Fibroblast of mammary gland (primary cell): ENCODE measurements around the gene EVX1.

Experiments used
- DNase-seq: peaks from one replicate; pipeline ENCODE4 v3.0.0-alpha.2; 2010; ENCODE audit warnings: low read depth
- H3K4me3 ChIP-seq: 2 replicates; pipeline ENCODE4 v1.5.1; 2011; ENCODE audit warnings: low read depth, mild to moderate bottlenecking, low read length, moderate library complexity; ENCODE audit not compliant: control insufficient read depth
- CTCF ChIP-seq: conservative IDR thresholded peaks from 2 replicates; pipeline ENCODE4 v1.5.1; 2011; ENCODE audit warnings: low read depth, low read length, inconsistent platforms; ENCODE audit not compliant: control insufficient read depth, insufficient read depth

The EVX1 gene

GRCh38 chr7:27237735-27238334 lies 4.8 kb upstream of the EVX1 start:
- no peak for TF ChIP-seq CTCF
- peak; percentile 65 for DNase-seq
- no peak overlapping the region for H3K4me3 ChIP-seq

GRCh38 chr7:27238979-27239386 lies 3.6 kb upstream of the EVX1 start:
- TF ChIP-seq CTCF = no peak
- H3K4me3 ChIP-seq = no peak overlapping the region
- no peak for DNase-seq

- no peak for TF ChIP-seq CTCF
- H3K4me3 ChIP-seq = no peak overlapping the region
- no peak for DNase-seq
These were observed 3.1 kb upstream of the EVX1 start for GRCh38 chr7:27239387-27240014.

- DNase-seq = no peak
- no peak overlapping the region for H3K4me3 ChIP-seq
- TF ChIP-seq CTCF = no peak
These were observed 2.4 kb upstream of the EVX1 start for GRCh38 chr7:27240015-27240731.

- no peak overlapping the region for H3K4me3 ChIP-seq
- no peak for DNase-seq
- TF ChIP-seq CTCF = no peak
These were observed 1.2 kb upstream of the EVX1 start for GRCh38 chr7:27241189-27242056.

GRCh38 chr7:27242154-27242553 lies 448 bp upstream of the EVX1 start:
- TF ChIP-seq CTCF = no peak
- H3K4me3 ChIP-seq = no peak overlapping the region

More at GRCh38 chr7:27242154-27242553, 448 bp upstream of the EVX1 start:
- DNase-seq = no peak
